Erythroblast (primary cell): Measurements from ENCODE around the gene STAT5B.

Experiments used
- DNase-seq, 2 experiments: peaks; one replicate each; lab custom pipeline; 2025; lab: John Stamatoyannopoulos, UW
- GATA1 ChIP-seq: IDR thresholded peaks from 2 replicates; pipeline ENCODE4 v1.6.1; 2011; ENCODE audit warnings: low read depth, mild to moderate bottlenecking, control low read depth, low read length, moderate library complexity
- POLR2A ChIP-seq: IDR thresholded peaks from 2 replicates; pipeline ENCODE4 v1.6.1; 2011; ENCODE audit warnings: mild to moderate bottlenecking, low read length

The STAT5B gene

GRCh38 chr17:42177684-42178083 is 98.5 kb downstream of the STAT5B start:
- TF ChIP-seq GATA1, result no peak
- no peak for TF ChIP-seq POLR2A
- no peak for DNase-seq

DNA sequence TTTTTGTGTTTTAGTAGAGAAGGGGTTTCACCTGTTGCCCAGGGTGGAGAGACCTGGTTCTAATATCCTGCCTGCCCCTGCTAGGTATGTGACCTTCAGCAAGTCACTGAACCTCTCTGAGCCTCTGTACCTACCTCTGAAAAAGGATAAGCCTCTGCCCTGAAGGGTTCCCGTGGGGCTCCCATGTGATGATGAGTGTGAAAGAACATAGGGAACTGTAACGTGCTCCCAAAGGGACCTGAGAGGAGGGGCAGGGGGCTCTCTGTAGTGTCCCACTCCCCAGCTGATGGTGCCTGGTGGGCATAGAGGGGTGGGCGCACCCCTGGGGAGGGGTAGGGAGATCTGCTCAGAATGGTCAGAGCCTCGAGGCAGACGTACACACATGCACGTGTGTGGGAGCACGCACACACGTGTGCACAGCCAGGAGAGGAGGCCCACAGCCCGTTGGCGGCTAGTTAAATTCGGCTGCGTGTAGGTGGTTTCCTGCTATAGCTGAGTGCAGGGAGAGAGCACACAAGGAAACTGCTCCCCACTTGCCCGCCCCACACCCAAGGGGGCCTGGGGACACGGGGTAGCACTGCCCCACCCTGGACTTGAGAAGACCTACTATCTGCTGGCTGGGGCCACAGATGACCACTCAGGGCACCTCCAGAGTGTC is 101.9 kb downstream of the STAT5B start:
- TF ChIP-seq POLR2A (no peak), GATA1 (no peak)
- DNase-seq, result no peak

DNA sequence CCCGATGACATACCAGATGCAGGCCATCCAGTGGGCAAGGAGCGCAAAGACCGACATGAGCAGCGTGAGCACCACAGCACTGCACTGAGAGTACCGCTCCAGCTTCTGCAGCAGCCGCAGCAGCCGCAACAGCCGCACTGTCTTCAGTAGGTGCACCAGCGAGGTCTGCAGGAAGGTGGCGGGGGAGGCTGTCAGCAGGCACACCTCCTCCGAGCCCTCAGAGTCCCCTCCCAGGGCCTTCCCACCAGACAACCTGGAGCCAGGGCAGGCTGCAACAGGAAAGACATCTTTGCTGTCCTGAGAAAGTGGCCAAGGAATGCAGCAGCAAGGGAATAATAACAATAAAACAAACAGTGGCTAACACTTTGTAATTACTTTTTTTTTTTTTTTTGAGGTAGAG is 104.4 kb downstream of the STAT5B start:
- no peak for DNase-seq
- TF ChIP-seq GATA1 (no peak), POLR2A (no peak)

DNA sequence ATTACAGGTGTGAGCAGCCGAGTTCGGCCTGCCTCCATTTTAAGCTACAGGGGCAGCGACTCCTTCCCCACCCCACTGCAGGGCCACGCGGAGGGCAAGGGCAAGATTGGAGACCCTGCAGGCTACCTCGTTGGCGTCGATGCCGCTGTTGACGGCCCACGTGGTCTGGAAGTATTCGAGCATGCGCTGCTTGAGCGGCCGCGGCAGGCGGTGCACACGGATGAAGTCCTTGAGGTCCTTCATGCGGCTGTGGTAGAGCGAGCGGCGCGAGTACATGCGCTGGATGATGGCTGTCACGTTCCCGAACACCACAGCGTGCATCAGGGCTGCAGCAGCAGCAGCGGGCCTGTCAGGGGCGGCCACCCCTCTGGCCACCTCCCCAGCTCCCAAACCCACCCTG is 106.8 kb downstream of the STAT5B start:
- DNase-seq, result no peak
- TF ChIP-seq POLR2A, result no peak
- TF ChIP-seq GATA1, result no peak

DNA sequence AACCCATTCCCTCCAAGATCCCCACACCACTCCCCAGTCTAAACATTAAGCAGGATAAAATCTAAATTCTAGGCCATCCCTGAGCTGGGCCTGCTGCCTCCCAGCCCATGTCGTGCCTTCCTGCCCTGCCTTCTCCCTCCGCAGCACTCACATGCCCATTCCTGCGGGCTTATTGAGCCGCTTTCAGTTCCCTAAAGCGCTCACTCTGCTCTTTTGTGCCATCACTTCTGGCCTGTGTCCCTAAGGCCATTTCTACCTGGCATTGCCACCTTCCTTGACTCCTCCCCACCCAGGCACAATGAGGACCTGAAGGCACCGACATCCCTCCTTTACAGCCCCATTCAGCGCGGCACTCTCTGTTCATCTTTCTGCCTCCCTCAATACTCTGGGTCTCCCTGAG is 108.4 kb downstream of the STAT5B start:
- DNase-seq, result no peak
- TF ChIP-seq POLR2A (no peak), GATA1 (no peak)

DNA sequence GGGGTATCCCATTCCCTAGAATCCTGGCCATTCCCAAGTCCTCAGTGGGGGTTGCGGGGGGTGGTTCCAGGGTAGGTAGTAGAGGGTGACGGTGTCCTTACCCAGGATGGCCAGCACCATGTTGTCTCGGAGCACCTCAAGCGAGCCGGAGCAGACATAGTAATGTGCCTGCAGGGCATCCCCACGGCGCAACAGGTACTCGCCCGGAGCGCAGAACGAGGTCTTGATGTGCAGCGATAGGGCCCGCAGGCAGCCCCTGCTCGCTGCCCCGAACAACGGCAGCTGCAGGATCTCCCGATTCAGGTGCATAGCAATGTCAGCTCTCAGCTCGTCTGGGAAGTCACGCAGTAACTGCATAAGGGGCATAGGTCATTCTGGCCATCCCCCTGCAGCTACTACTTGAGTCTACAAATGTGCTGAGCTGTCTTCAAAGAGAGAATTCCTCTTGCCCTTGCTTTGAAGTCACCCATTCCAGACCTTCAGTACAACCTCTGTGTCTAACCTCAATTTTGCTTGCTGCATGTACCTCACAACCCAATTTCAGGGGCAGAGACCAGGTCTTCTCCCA is 109.9 kb downstream of the STAT5B start:
- no peak for TF ChIP-seq POLR2A
- TF ChIP-seq GATA1, result no peak
- DNase-seq, result no peak

DNA sequence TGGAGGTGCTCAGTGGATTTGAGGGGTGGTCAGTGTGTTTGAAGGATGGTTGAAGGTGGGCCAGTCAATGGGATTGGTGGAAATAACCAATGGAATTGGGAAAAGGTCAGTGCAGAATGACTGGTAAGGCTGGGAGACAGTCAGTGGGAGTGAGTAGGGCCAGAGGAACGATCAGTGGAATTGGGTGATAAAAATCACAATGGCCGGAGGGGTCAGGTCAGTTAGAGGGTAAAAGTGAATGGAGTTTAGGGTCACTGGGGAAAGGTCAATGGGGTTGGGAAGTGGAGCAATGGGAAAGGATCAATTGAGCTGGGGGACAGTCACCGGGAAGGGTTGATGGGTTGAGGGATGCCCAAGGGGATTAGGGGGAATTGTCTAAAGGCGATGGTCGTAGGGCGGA is 110.4 kb downstream of the STAT5B start:
- TF ChIP-seq POLR2A (no peak), GATA1 (no peak)
- no peak for DNase-seq

DNA sequence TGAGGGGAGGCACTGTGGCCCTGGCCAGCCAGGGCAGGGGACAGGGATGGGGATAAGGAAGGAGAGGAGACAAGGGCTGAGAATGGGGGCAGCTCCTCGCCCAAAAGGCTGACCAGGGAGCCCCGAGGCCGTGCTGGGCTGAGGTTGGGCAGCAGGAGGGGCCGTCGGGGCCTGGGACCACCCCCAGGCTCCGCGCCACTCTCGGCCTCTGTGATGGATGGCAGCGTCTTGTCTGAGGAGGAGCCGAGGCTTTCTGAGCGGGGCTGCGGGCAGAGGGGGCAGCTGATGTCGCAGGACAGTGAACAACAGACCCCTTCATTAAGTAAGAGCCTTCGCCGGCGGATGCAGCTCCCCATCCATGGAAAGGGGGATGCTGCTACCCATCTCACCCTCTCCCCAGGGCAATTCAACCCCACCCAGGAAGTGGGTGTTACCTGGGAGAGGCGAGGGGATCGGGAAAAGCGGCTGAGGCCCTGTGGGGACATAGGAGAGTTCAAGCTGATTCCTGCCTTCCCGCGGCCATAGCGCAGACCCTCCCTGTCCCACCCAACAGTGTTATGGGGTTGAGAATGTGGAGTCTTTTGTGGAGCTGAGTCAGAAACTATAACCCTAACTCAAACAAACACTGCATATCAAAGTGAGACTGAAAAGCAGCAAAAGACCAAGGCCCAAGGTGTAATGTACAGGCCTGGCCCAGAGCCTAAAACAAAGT is 112.3 kb downstream of the STAT5B start:
- TF ChIP-seq POLR2A, result no peak
- no peak for TF ChIP-seq GATA1
- DNase-seq, result no peak

DNA sequence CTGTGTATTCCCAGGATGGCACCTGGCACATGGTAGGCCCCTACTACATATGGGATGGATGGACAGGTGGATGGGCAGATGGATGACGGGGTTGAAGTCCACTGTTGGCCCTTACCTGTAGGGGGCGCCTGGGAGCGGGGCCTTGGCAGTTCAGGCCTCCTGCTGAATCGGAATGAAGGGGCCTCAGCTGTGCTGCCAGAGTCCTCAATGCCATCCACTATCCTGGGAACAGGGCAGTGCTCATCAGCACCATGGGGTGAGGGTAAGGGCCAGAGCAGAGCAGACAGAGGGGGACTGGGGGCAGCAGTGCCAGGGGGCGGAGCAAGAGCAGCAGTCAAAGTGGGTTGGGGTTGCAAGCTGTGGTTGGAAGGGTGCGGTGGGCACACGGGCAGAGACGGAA is 113.1 kb downstream of the STAT5B start:
- DNase-seq, result peak; percentile 52 to 70
- no peak for TF ChIP-seq GATA1
- no peak for TF ChIP-seq POLR2A

DNA sequence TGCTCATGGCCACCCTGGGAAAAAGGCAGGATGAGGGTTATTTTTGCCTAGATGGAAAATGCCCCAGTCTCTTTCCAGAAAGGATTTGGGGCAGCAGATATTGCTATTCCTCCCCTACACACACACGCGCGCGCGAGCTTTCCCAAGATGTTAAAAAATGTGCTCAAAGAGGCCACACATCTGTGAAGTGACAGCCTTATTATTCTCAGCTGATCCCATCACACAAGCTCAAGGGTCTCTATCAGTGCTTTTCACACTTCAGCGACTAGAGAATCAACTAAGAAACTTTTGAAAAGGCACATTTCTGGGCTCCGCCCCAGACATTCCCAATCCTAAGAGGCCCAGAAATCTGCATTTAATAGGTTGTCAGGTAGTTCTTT is 115.7 kb downstream of the STAT5B start:
- no peak for TF ChIP-seq GATA1
- no peak for TF ChIP-seq POLR2A
- no peak for DNase-seq

DNA sequence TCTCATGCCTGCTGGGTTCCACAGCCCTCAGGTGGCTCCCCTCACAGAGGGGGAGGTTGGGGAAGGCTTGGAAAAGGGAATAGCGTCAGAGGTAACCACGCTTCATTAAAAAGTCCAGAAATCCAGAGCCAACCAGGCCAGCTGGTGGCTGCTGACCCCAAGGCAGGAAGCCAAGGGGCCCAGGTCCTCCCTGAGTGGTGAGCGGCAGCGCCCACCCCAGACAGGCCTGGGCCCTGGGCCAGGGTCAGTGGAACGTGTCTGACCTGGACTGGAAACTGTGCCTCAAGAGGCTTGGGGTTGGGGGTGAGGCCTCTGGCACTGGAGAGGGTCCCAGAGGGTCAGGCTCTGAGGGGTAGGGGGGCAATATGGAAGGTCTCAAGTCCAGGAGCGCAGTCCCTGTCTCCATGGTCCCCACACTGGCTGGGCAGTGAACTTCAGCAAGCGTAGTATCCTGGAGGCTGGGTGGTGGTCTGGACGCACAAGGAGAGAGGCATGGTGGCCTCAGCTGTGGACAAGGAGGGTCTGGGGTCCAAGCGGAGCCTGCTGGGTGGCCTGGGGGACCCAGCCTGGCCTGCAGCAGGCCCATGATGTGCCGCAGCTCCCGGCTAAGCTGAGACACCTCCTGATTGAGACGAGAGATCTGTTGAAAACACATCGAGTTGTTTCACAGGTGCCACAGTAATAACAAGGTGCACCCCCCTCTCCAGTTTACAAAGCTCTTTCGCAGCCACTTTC is 116.2 kb downstream of the STAT5B start:
- TF ChIP-seq GATA1 (no peak), POLR2A (no peak)
- DNase-seq, result no peak

DNA sequence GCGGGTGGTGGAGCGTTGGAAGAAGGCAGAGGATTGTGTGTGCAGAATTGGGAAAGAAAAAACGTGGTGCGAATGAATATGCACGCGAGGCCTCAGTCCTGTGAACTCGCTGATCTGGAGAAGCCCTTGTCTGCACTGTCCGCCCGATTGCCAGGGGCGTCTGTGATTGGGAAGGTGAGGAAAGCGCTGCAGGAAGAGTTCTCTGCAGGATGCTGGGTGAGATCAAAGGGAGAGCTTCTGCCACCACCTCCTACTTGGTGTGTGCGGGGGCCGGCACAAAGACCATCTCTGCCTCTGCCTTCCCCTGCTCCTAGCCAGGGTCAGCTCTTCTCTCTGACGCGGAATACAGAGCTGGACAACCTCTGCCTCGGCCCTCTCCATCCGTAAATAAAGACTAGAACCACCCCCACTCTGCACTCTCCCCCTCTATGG is 120.6 kb downstream of the STAT5B start:
- TF ChIP-seq POLR2A (no peak), GATA1 (no peak)
- no peak for DNase-seq

GRCh38 chr17:42153919-42154742 is 122.1 kb downstream of the STAT5B start:
- DNase-seq, result peak; percentile 48 to 62

More at GRCh38 chr17:42153919-42154742, 122.1 kb downstream of the STAT5B start:
- no peak for TF ChIP-seq GATA1
- no peak for TF ChIP-seq POLR2A
